ENCODE data around the gene ZCRB1.

Gene ZCRB1

DNA sequence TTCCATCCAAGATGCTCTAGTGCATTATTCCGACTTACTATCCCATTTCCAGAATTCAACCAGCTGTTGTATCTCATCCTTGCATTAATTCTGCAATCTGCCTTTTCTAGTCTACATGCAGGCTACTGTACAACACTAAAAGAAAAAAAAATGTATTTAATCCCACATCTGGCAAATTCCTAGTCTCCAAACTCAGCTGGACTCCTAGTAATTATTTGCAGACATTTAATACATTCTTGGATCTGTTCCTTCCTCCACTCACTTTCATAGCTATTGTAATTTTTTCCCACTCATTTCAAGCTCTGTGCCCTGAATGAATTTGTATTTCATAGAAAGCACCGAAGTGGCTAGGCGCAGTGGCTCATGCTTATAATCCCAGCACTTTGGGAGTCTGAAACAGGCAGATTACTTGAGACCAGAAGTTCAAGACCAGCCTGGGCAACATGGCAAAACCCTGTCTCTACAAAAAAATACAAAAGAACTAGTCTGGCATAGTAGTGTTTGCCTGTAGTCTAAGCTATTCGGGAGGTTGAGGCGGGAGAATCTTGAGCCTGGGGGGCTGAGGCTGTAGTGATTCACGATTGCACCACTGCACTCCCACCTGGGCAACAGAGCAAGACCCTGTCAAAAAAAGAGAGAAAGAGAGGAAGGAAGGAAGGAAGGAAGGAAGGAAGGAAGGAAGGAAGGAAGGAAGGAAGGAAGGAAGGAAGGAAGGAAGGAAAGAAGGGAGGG is 48.3 kb downstream of the ZCRB1 start:
- no peak for DNase-seq (ENCODE audit: low read depth)

DNA sequence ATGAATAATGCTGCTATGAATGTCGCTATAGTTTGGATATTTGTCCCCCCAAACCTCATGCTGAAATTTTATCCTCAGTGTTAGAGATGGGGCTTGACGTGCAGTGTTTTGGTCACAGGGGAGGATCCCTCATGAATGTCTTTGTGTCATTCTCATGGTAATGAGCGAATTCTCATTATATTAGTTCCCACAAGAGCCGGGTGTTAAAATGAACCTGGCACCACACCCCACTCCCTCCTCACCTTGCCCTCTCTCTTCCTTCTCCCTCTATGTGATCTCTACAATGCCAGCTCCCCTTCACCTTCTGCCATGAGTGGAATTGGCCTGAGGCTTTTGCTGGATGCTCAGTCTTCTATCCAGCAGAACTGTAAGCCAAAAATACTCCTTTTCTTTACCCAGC is 50.4 kb downstream of the ZCRB1 start:
- no peak for DNase-seq (ENCODE audit: low read depth)

DNA sequence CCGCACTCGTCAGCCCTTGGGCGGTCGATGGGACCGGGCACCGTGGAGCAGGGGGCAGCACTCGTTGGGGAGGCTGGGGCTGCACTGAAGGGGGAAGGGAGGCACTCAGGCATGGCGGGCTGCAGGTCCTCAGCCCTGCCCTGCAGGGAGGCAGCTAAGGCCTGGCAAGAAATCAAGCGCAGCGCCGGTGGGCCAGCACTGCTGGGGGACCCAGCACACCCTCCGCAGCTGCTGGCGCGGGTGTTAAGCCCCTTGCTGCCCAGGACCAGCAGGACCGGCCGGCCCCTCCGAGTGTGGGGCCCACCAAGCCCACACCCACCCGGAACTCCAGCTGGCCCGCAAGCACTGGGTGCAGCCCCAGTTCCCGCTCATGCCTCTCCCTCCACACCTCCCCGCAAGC is 52.2 kb downstream of the ZCRB1 start:
- no peak for DNase-seq (ENCODE audit: low read depth)

DNA sequence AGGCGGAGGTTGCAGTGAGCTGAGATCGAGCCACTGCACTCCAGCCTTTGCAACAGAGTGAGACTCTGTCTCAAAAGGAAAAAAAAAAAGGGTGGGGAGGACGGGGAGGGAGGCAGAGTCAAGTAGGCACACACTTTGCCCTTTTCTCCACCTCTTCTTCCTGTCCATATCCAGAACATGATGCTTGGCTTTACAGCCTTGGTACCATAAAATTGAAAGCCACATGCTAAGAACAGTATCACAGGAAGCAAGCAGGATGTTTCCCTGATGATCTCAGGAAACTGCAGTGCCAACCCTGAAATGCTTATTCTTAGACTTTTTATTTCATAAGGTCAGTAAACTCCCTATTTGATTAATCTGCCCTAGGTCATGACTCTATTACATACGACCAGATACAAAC is 55.3 kb downstream of the ZCRB1 start:
- no peak for DNase-seq (ENCODE audit: low read depth)

DNA sequence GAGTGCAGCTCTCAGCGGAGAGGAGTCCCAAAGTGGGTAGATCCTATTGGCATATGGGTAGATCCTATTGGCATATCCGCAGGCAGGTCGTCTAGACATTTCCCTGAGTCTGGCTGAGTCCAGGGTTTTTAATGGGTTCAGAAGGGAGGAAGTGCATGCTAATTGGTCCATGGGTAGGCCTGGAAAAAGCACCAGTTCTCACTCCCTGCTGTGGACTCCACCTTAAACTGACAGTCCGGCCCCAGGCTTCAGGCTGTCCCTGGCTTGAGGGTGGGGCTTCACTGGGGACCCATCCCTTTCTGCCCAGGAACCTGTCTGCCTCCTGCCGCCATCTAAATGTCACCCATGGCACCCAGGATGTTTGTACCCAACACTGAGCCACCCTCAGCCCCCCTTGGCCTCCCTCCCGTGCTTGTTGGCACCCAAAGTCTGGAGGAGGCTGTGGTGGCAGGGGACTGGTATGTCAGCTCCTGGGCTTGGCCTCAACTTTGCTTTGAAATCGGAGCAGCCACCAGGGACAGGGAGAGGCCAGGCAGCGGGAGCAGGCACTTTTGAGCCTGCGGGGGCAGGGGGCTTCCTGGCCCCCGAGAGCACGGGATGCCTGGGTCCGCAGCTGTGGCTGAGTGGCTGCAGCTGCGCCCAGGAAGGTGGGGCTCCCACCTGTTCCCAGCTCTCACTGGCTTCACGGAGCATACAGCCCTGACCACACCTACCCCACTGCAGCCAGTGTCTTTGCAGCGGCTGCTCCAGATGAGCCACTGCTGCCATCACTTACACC is 58.3 kb downstream of the ZCRB1 start:
- DNase-seq (ENCODE audit: low read depth), result no peak

DNA sequence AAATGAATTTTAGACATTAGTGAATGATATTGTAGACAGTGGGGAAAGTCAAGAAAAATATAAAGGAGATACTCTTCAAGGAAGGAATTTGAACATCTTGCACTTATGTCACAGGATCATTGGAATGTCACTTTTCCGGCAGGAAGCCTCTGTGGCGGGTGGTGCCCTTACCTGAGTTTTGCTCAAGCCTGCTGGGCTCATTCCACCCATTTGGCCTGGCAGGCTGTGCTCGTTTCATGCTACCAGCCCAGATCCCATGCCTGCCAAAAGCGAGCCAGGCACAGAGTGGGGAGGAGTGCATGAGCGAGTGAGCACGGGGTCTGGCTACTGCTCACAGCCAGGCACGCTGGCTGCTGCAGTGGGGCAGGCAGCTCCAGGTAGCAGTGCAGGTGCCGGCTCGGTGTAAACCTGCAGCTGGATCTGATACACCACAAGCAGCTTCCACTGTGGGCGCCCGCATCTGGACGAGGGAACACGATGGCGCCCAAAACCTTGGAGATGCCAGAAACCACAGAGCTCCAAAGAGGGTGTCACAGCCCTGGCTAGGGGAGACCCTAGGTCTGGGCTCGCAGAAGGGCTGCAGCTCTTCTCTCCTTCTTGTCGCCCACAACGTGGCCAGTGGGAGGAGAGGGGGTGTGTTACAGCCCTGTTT is 59.2 kb downstream of the ZCRB1 start:
- DNase-seq (ENCODE audit: low read depth), result no peak

DNA sequence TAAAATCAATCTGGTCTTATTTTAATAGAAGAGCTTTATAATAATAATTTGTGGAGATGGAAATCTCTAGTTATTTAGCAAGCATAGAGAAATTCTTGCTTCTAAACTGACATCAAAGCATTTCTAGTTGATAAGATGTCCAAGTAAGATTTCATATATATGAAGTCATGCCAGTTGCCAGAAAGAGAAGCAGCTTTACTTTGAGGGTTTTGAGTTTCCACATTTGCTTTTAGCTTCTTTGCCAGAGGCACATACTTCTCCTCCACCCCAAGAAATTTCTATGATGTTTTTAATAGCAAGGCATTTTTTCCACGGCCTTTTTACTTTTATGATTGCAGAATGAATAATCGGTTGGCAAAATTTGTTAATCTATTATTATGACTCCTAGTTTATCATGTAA is 63.6 kb downstream of the ZCRB1 start:
- DNase-seq (ENCODE audit: low read depth), result no peak

Measured in stimulated activated CD4-positive, alpha-beta T cell treated with anti-CD3 and anti-CD28 coated beads, Interleukin-2, amount 100 ng/mL, for 4 hours (primary cell).